CD4-positive, alpha-beta T cell treated with Interferon alpha-2 for 1 hour (primary cell): ENCODE measurements around the gene SIK1.
"Not testable (repeated sequence)": the region's sequence is repeated elsewhere in the genome, so short reads cannot be mapped to it uniquely, and the experiment has no call there.

ENCODE experiments used
- DNase-seq, 2 donors: peaks; one replicate each; pipeline ENCODE4 v3.0.0-alpha.2; 2020 to 2022

The SIK1 gene

DNA sequence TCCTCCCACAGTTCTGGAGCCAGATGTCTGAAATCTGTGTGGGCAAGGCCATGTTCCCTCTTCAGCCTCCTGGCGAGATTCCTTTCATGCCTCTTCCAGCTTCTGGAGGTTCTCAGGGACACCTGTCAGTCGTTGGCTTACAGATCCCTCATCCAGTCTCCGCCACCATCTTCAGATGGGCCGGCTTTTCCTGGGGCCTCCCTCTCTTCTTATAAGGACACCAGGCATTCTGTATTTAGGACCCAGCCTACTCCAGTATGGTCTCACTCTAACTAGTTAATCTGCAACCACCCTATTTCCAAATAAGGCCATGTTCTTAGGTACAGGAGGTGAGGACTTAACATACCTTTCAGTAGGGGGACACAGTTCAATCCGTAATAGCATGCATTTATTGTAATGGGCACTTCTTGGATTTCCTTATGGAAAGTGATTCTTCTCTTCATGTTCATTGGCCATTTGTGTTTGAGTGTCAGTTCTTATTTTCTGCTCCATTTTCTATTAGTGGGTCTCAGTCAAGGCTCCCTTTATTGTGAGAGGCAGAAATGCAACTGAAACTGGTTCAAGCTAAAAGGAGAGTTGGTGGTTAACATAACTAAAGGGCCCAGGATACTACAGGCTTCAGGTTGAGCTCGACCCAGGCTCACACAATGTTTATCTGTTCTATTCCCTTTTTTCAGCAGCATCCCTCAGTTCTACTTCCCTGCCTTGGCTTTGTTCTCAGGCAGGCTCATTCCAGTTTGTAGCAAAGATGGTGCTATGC, 12.6 kb upstream of the SIK1 start:
- not testable (repeated sequence) for DNase-seq

DNA sequence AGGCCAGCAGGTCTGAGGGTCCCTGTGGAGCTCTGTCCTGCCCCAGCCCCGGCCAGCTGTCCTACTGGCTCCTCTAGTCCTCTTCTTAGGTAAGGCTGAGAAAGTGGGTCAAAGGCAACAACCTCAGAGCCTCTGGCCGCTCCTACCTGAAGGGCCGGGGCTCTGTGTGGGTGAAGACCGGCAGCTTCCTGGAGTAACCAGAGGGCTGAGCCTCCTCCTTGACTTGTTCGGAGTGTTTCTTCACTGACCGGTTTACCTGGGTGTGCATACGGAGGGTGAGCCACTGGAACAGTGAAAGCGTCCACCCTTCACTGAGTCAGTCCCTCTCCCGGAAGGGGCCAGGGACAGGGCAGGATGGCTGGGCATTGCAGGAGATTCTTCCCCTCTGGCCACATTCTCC, 9.3 kb upstream of the SIK1 start:
- not testable (repeated sequence) for DNase-seq

DNA sequence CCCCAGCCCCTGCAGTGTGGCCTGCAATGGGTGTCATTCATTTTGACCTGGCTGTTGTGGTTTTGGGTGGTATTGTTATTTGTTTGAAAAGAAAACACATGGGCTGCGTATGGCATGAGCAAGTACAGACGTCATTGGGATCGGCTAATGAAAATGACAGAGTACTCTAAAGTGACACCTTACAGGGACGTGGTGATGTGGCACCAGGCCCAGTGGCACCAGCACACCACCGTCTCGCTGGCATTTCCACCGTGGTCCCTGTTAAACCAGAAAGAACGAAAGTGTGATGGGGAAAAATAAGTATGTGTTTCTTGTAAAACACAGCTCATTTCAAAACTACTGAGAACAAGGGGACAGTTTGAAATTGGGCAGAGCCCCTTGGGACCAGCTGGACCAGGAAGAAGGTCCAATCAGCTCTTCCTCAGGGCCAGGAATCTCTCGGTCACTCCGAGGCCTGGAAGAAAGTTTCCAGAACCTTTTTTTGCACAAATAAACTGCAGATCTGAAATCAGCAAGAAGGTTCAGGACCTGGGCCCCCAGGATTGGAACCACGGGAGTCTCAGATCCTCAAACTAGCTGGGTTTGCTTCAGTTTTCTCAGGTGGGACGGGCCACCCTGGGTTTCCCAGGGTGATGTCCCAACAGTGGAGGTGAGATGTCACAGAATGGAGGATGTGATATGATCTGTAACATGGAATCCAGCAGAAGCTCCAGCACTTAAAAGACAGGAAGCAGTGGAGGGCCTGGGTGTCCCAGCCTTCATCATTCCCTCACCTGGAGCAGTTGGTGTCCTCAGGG, 6.6 kb upstream of the SIK1 start:
- not testable (repeated sequence) for DNase-seq

DNA sequence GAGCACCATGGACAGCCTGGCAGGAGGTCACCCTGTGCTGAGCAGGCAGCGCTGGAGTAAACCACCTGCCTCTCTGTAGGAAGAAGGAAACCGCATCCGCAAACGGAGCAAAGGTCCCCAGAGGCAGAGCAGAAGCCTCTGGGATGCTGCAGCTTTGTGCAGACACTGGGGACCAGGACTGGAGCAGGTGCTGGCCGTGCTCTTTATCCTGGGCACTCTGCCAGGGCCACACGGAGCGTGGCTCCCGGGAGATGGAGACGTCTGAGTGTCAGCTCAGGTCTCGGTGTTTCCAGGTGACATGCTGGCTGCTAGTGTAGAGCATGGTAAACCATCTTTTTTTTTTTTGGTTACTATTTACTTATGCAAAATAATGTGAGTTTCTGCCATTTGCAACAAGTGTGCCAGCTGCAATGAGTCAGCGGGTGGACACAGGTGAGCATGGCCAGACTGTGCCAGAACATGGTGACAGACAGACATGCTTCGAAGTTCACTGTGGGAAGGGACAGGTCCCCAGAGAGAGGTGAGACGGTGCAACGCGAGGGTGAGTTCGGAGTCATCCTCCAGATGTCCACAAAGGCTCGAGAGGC, 4.0 kb upstream of the SIK1 start:
- DNase-seq = not testable (repeated sequence)

DNA sequence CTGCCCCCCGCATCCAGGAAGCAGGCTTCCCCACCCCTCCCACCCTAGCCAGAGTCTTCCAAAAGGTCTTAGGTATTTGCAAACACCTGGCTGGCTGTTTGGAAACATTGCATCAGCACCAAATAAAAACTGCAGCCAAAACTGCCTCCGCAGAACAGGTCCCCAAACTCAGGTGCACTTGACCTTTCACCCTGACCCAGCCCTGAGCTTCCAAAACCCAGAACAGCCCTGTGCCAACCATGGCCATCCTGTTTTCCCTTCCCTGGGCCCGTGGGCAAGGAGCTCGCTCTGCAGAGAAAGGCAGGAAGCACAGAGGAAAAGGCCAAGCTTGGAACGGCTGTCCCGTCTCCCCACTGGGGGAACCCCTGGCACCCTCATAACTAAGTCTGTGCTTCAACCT, 2.0 kb upstream of the SIK1 start:
- not testable (repeated sequence) for DNase-seq

DNA sequence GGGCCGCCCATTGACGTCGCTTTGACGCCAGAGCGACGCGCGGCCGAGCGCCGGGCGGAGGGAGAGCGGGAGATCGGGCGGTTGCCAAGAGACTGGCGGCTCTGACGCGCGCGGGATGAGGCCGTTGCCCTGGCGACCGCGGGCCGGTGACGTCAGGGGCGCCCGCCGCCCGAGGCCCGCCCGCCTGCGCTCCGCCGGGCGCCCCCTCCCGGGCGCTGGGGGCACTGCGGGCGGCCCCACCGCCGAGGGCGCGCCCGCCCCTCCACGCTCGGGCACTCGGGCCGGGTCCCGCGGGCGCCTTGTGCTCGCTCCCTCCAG, 270 bp upstream of the SIK1 start:
- not testable (repeated sequence) for DNase-seq

DNA sequence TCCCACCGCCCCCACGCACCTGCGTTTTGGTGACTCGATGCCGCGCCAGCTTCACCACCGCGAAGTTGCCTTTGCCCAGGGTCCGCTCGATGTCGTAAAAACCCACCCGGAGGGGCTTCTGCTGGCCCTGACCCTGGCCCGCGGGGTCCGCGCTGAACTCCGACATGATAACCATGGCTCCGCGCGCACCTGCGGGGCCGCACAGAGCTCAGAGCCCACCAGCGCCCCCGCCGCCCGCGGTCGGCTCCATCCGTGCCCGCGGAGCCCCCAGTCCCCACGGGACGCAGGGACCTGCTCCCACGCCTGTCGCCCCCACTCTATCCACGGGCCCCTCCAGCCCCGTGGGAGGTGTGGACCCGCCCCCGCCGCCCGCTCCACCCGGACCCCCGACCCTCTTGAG, 927 bp downstream of the SIK1 start:
- not testable (repeated sequence) for DNase-seq

DNA sequence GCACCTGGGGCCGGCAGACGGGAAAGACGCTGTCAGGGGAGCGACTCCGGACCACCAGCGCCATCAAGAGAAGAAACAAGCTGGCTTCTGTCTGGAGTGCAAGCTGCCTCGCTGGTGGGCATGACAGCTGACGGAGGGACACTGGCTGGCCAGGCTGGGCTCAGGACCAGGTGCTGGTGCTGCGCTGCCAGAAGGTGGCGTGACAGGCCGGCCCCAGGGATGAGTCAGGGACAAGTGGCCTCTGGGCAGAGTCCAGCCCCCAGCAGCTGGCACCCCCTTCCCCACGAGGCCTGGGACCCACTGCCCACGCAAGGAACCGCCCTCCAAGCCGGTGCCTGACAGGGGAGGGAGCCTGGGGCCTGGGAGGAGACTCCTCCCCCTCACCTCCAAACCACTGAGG, 7.5 kb downstream of the SIK1 start:
- DNase-seq = not testable (repeated sequence)

DNA sequence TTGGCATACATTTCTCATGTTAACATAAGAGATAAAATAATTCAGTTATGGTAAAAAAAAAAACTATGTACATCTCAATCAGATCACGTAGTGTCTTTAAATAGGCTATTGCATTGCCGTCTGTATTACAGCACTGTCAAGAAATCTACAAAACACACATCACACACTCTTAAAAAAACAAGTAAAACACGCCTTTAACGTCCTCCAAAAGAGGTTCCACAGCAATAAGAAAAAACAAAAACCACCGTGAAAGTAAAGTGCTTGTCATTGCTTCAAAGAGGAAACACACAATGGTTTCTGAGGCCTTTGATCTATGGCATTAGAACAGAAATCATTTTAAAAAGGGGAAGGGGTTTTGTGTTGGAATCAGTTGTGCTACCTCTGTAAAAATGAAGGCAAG, 12.4 kb downstream of the SIK1 start:
- not testable (repeated sequence) for DNase-seq

DNA sequence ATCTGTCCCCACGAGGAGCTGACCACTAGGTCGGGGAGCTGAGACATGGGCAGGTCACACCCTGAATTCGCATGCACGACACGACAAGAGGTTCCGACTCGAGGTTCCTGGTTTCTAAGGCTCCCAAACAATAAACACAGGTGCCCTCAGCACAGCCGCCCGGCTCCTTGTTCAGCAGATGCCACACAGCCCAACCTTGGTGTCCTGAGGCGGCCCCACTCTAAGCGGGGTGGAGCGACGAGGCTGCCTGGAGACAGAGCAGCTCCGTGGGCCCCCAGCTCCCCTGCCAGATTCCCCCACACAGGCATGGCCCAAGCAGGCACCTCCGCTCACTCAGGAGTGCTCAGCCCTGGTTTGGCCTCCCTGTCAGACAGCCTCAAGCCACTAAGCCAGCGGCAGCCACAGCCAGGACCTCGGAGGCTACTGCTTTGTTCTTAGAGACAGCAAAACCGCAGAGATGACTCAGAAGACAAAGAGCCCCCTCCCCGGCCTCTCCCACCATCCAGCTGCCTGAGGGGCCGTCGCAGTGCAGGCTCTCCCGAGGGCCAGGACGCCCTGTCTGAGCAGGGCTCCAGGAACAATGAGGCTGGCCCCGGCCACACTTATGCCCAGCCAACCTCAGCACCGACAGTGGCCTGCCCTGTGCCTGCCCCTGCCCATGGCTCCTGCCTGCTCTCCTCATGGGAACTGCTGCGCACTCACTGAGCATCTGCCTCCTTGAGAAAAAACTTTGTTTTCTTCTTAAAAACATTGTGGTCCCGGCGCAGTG, 14.7 kb downstream of the SIK1 start:
- not testable (repeated sequence) for DNase-seq

DNA sequence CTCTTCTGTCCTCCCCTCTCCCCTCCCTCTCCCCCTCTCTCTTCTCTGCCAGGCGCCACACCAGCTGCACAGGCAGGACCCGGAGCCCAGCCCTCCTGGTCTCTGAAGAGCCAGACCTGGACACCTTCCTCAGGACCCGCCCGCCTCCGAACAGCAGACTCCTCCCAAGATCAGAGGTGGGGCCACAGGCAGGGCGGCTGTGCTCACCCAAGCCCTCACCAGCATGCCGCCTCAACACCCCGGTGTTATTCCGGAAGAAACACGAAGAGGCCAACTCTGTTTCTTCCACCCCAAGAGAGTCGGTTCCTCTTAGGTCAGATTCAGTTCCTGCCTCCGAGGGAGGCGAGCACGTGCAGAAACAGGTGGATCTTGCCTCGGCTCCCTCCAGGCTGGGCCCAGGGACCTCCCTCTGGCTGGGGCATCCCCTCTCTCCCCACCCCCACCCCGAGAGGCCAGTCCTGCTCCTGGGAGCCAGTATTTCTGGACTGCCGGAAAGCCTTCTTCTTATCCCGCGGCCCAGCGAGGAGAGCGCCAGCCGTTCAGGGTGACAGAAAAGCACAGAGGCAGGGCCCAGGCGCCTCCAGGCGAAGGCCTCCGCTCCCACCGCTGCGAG, 16.4 kb downstream of the SIK1 start:
- not testable (repeated sequence) for DNase-seq

DNA sequence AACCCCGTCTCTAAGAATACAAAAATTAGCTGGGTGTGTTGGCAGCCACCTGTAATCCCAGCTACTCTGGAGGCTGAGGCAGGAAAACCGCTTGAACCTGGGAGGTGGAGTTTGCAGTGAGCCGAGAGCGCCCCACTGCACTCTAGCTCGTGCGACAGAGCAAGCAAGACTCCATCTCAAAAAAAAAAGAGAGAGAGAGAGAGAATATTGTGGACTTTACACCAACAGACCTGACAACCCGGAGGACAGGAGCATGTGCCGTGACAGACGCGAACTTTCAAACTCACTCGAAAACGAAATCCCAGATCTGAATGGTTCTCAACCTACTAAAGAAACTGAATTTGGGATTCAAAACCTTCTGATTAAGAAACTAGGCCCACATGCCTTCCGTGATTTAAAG, 19.8 kb downstream of the SIK1 start:
- not testable (repeated sequence) for DNase-seq

DNA sequence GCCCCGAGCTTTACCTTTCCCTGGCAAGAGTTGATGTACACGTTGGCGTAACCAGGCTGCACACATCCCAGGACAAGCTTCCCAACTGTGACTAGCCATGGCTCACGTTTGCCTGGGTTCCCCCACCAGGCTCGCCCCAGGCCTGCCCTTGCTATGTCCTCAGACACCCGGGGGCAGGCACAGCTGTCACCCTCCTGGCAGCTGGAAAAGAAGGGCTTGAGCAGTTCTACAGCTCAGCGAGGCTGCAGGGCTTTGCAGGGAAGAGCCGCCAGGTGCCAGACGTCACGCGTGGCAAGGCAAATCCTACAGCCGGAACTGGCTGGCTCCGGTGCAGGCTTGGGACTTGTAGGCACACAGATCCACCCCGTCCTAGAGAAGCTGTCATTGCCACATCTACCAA, 22.5 kb downstream of the SIK1 start:
- not testable (repeated sequence) for DNase-seq

DNA sequence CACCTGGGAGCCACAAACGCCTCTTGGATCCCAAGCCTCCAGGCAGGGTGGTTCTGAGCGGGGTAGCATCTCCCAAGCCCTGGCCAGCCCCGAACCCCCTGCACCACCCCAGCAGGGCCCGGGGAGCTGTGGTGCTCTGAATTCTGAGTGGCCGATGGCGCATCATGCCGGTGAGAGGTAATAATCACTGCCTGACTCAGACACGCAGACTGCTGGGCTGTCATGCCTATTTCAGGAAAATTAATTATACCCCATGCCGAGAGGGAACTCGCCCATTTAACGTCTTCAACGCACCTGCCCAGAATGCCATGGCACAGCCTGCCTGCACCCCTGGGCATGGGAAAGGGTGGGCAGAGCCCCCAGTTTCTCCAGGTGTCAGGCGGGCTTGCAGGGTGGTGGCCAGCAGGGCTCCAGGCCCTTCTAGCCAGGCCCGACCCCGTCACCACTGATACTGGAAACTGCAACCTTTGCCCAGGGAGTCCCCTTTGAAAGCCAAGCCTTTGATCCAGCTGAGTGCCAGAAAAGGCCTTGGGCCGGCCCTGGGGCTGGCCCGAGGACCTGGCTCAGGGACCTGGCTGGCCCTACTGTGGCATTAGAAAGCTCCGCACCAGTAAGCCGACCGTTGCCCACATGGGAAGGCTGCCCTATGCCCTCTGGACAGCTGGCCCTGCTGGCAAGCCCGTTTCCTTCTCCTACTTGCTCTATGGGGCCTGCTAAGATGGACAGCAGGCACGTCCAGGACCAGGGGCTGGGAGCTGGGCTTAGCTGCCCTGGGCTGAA, 23.1 kb downstream of the SIK1 start:
- not testable (repeated sequence) for DNase-seq

DNA sequence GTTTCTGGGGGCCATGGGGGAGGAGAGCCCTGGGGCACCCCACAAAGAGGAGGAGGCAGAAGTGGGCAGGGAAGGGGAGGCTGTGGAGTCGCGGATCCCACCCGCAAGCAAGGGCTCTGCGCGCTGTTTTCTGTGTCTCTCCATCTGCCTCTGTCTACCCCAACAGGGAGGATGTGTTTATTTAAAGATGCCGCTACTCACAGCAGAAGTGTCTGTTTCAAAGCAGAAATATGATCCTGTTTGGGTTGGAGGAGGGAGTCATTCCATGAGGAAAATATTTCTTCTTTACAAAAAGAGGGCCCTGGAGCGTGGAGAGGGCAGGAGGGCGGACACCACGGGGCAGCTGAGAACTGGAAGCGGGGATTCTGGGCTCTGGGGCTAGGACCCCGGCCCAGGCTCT, 25.8 kb downstream of the SIK1 start:
- not testable (repeated sequence) for DNase-seq

DNA sequence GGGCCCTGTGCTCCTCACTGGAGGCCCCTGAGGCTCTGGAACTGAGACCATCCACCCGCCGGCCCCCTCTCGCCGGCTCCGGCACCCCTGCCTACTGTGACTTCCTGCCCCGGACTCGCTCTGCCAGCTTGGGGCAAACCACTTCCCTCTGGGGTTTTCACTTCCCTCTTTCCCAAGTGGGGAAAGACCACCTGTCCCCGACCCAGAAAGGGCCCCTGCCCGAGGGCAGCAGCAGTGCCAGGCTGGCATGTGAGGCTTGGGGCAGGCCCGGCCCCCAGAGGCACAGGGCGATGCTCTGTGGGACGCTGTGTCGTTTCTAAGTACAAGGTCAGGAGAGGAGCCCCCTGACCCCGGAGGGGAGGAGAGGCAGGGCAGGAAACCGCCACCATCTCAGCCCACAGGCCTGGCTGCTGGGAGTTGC, 27.3 kb downstream of the SIK1 start:
- not testable (repeated sequence) for DNase-seq

DNA sequence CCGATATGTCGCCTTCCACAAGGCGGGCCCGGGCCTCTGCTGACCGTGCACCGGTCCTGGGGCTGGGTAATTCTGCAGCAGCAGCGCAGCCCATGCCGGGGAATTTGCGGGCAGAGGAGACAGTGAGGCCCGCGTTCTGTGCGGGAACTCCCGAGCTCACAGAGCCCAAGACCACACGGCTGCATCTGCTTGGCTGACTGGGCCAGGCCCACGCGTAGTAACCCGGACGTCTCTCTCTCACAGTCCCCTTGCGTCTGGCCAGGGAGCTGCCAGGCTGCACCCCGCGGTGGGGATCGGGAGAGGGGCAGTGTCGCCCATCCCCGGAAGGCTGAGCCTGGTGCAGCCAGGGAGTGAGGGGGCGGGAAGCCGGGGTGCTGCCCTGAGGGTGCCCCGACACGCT, 27.8 kb downstream of the SIK1 start:
- not testable (repeated sequence) for DNase-seq

DNA sequence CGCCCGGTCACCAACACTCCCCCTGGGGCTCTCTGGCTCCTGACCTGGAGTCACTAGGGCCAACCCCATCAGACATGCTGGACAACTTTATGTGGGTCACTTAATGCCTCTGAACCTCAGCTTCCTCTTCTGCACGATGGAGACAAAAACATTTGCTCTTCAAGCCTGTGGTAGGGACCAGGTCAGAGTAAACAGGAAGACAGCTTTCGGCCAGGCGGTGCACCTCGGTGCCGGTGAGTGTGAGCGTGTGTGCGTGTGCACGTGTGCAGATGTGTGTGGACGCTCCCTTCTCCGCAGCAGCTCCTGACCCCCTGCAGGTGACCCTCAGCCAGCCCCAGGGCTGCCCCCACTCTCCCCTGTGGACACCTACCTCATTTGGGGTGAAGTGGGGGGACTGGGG, 28.4 kb downstream of the SIK1 start:
- DNase-seq = not testable (repeated sequence)

DNA sequence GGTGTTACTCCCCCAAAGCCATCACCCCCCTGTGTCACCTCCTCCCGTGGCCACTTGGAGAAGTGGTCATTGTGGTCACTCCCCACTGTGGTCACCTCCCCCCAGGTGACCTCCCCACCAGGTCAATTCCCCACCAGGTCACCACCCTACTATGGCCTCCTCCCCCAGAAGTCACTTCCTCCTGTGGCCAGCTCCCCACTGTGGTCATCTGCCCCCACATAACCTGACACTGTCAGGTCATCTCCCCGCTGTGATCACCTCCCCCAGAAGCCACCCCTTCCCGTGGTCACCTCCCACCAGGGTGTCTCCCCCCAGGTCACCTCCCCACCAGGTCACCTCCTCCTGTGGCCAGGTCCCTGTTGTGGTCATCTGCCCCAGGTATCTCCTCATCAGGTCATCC, 28.9 kb downstream of the SIK1 start:
- not testable (repeated sequence) for DNase-seq

DNA sequence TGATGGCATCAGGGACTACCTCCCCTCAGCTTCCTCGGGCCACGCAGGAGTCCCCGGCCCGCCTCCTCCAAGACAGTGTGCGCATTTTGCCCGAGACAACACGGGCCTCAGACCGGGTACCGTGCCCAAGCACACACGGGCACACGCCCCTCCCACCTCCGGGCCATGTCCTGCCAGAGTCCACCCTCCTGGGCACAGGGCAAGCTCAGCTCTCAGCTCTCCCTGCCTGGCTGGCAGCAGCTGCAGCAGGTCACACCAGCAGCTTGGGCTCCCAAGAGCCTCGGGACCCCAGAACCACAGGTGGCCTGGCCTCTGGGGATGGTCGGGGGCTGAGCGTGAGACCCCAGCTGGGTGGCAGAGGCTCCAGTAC, 29.5 kb downstream of the SIK1 start:
- not testable (repeated sequence) for DNase-seq

DNA sequence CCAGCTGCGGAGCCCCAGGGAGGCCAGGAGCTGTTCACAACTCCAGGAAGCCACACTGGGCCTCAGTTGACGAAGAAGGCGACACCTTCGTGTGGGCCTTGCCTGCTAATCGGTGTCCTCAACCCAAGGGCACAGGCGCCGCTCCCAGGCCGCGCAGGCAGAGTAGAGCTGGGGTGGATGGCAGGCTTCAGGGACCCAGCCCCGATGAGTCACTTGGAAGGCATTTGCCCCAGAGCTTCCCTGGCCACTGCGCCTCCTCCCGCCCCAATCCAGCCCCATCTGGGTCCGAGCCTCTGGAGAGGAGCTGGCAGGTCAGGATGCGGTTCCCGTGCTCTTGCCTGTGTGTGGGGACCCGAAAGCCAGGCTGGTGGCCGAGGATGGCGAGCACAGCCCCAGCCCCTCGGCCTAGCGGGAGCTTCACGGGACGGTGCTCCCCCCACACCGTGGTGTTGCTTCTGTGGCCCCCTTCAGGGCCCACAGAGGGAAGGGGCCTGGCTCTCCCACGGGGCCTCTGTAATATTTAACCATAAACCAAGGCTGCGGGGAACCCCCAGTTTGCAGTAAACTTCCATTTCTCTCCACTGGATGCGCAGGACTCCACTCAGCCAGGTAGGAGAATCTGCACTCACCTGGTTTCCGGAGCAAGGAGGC, 30.0 kb downstream of the SIK1 start:
- DNase-seq = not testable (repeated sequence)
